ENCODE data around the gene ANKRD55. TPM values are rescaled to one million over a fixed set of nuclear protein-coding genes. Genes with fewer than 3 reads are reported as not detected.

The ANKRD55 gene
- total and polyA plus RNA-seq, 2 of the 8 experiments (the other 6 are each of a cell fraction or from before 2014, with no cell fraction given), result not detected

GRCh38 chr5:56170557-56170956 is 62.6 kb downstream of the ANKRD55 start:
- Histone ChIP-seq H3K79me1 (ENCODE audit: low read depth, low read length) (no peaks in the 10 kb centered on the region), H2BK120ac (replicated peaks; ENCODE audit: low read depth, low read length) (no peak overlapping the region), H3K23me2 (ENCODE audit: low read depth, low read length) (no peaks in the 10 kb centered on the region), H3K23ac (ENCODE audit: insufficient read length) (no peak overlapping the region), H3K79me2 (ENCODE audit: control insufficient read depth in 1 of 2, insufficient read depth in 2 of 2, low read length in 2 of 2) (no peaks in the 10 kb centered on the region), H3K18ac (ENCODE audit: extremely low read depth, low read length) (no peak overlapping the region), H3K36me3 (ENCODE audit: control insufficient read depth in 2 of 4, insufficient read depth in 4 of 4, low read length in 3 of 4) (no peaks in the 10 kb centered on the region), H2BK20ac (ENCODE audit: low read length) (no peak overlapping the region), H4K5ac (ENCODE audit: insufficient read length, low read depth, low read length) (no peak overlapping the region), H2BK15ac (ENCODE audit: low read length) (no peak overlapping the region), H3K9ac (replicated peaks in 1 of 4; ENCODE audit: extremely low read depth in 1 of 4, low read depth in 3 of 4, low read length in 3 of 4) (no peak overlapping the region), H3K27ac (ENCODE audit: low read depth, low read length) (no peak overlapping the region), H3K27me3 (replicated peaks in 1 of 4; ENCODE audit: control insufficient read depth in 3 of 4, extremely low read depth in 1 of 4, insufficient read depth in 3 of 4, low read length in 3 of 4) (no peaks in the 10 kb centered on the region), H2AFZ (ENCODE audit: low read length) (no peak overlapping the region), H3K4ac (replicated peaks; ENCODE audit: insufficient read length, low read depth, low read length) (no peak overlapping the region), H4K91ac (replicated peaks; ENCODE audit: insufficient read length, low read length) (no peak overlapping the region), H3K14ac (ENCODE audit: insufficient read length) (no peak overlapping the region), H3K4me2 (ENCODE audit: insufficient read depth in 1 of 2, low read depth in 2 of 2, low read length in 2 of 2) (no peak overlapping the region), H3K4me1 (replicated peaks in 1 of 4; ENCODE audit: control insufficient read depth in 3 of 4, insufficient read depth in 4 of 4, low read length in 3 of 4) (peaks cover 0 to 2% (median 0%) of the 10 kb centered on the region in 4 experiments; a peak in 1 of 7 replicates), H3K4me3 (ENCODE audit: extremely low read depth in 1 of 4, insufficient read depth in 2 of 4, low read depth in 3 of 4, low read length in 4 of 4) (no peak overlapping the region), H4K8ac (ENCODE audit: extremely low read depth, insufficient read depth, low read length) (no peak overlapping the region), H4K20me1 (replicated peaks in 1 of 2; ENCODE audit: control insufficient read depth in 1 of 2, insufficient read depth in 2 of 2, low read length in 2 of 2) (no peaks in the 10 kb centered on the region), H2BK5ac (ENCODE audit: low read depth, low read length) (no peak overlapping the region), H3K9me3 (ENCODE audit: insufficient read depth in 2 of 2, low read depth in 1 of 2, low read length in 1 of 2) (no peaks in the 10 kb centered on the region), H2BK12ac (ENCODE audit: low read depth, low read length) (no peak overlapping the region), H2AK5ac (ENCODE audit: low read depth, low read length) (no peak overlapping the region), H3K56ac (replicated peaks; ENCODE audit: insufficient read length, low read depth, low read length) (no peak overlapping the region)
- ChIA-PET CTCF (ENCODE audit: partially characterized antibody) (no interaction called here), POLR2A (ENCODE audit: partially characterized antibody) (no interaction called here)
- DNase-seq (ENCODE audit: low read depth in 1 of 2, low spot score in 2 of 2) (no peak), FAIRE-seq (no peak)
- no peak for TF ChIP-seq ASH2L (IDR thresholded peaks at IDR 0.05; ENCODE audit: low read length)
- TF ChIP-seq MAFK (IDR thresholded peaks at IDR 0.05; ENCODE audit: low read depth, low read length), result no peak
- no peak for TF ChIP-seq SP1 (IDR thresholded peaks at IDR 0.05; ENCODE audit: low read depth, low read length)
- TF ChIP-seq CBX5 (IDR thresholded peaks at IDR 0.05; ENCODE audit: low read depth, low read length), result no peak
- no peak for TF ChIP-seq TAF1 (IDR thresholded peaks at IDR 0.05; ENCODE audit: low read depth, low read length)
- WGBS, 2 experiments (ENCODE audit: extremely low coverage in 1 of 2, insufficient coverage in 1 of 2, insufficient read length in 1 of 2, insufficient replicate concordance in 2 of 2, low coverage in 1 of 2, low lambda C conversion rate in 2 of 2, missing lambda C conversion rate in 1 of 2), result 95% methylated on average over 4 of the region's 4 CpGs; no CpG with 5 or more reads in 1 of the 2 experiments
